ENCODE results near the gene PJA1. TPM values are rescaled to one million over a fixed set of nuclear protein-coding genes. Genes with fewer than 3 reads are reported as not detected.
A peak's percentile ranks its signal among the peaks of the same experiment; 100 is the strongest.

Gene PJA1
- total RNA-seq, 6 experiments from 2014 or later: 3.9 to 10.4 (median 6.7) TPM

DNA sequence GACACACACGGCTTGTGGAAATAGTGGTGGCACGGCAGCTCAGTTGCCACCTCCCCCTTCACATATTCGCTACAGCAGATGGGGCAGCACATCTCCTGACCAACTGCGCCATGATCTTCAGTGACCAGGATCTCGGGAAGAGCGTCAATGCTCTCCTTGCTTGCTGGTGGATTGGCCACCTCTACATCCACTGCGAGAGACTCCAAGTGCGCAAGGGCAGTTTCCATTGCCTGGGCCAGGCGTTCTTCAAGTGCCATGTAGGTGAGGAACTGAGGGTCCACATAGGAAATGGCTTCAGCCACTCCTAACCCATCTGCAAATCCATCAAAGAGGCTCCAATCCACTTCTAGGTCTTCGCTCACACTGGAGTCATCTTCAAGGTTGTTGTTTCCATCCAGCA, 3.9 kb downstream of the PJA1 start:
- no peak for ATAC-seq
- WGBS (ENCODE audit: insufficient coverage, low coverage, low lambda C conversion rate, missing lambda C conversion rate): 91% methylated on average over 7 of the region's 10 CpGs
- no peaks in the 10 kb centered on the region for H3K9me3 ChIP-seq
- H3K27ac ChIP-seq: no peak overlapping the region
- no peak overlapping the region for H3K4me3 ChIP-seq
- H3K36me3 ChIP-seq: no peaks in the 10 kb centered on the region
- TF ChIP-seq, protein P1, sequence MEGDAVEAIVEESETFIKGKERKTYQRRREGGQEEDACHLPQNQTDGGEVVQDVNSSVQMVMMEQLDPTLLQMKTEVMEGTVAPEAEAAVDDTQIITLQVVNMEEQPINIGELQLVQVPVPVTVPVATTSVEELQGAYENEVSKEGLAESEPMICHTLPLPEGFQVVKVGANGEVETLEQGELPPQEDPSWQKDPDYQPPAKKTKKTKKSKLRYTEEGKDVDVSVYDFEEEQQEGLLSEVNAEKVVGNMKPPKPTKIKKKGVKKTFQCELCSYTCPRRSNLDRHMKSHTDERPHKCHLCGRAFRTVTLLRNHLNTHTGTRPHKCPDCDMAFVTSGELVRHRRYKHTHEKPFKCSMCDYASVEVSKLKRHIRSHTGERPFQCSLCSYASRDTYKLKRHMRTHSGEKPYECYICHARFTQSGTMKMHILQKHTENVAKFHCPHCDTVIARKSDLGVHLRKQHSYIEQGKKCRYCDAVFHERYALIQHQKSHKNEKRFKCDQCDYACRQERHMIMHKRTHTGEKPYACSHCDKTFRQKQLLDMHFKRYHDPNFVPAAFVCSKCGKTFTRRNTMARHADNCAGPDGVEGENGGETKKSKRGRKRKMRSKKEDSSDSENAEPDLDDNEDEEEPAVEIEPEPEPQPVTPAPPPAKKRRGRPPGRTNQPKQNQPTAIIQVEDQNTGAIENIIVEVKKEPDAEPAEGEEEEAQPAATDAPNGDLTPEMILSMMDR (IDR thresholded peaks at IDR 0.05): no peak
- TF ChIP-seq POLR2A (IDR thresholded peaks at IDR 0.05): no peak
- no peaks in the 10 kb centered on the region for H3K27me3 ChIP-seq
- no peak for DNase-seq
- intact Hi-C loops (cut with DNase I): no loop called here
- no peaks in the 10 kb centered on the region for H3K4me1 ChIP-seq

GRCh38 chrX:69158166-69158980, 6.9 kb downstream of the PJA1 start:
- Histone ChIP-seq H3K4me1 (no peaks in the 10 kb centered on the region), H3K27ac (no peak overlapping the region), H3K9me3 (no peaks in the 10 kb centered on the region), H3K36me3 (no peaks in the 10 kb centered on the region), H3K27me3 (no peaks in the 10 kb centered on the region), H3K4me3 (no peak overlapping the region)
- TF ChIP-seq, protein P1 (IDR thresholded peaks at IDR 0.05): peak; percentile 22 to 43 (median 38)
- no peak for TF ChIP-seq POLR2A (IDR thresholded peaks at IDR 0.05)
- ATAC-seq (peak; percentile 58 to 79 (median 63)), DNase-seq (peak in 2 of 3 donors; percentile 43 to 45)
- 30% methylated on average over 5 of the region's 13 CpGs for WGBS (ENCODE audit: insufficient coverage, low coverage, low lambda C conversion rate, missing lambda C conversion rate)
- intact Hi-C loops (cut with DNase I): no loop called here

- intact Hi-C loops (cut with DNase I): no loop called here
- H3K27me3 ChIP-seq: no peaks in the 10 kb centered on the region
- H3K36me3 ChIP-seq: no peaks in the 10 kb centered on the region
- H3K4me3 ChIP-seq: no peak overlapping the region
- no peaks in the 10 kb centered on the region for H3K9me3 ChIP-seq
- H3K4me1 ChIP-seq: no peaks in the 10 kb centered on the region
- no peak overlapping the region for H3K27ac ChIP-seq
- no peak for TF ChIP-seq POLR2A (IDR thresholded peaks at IDR 0.05)
- TF ChIP-seq, protein P1 (IDR thresholded peaks at IDR 0.05): no peak
- 67% methylated on average over 3 of the region's 5 CpGs for WGBS (ENCODE audit: insufficient coverage, low coverage, low lambda C conversion rate, missing lambda C conversion rate)
- DNase-seq (no peak), ATAC-seq (no peak)
Observed at GRCh38 chrX:69156638-69157037, 8.6 kb downstream of the PJA1 start.

DNA sequence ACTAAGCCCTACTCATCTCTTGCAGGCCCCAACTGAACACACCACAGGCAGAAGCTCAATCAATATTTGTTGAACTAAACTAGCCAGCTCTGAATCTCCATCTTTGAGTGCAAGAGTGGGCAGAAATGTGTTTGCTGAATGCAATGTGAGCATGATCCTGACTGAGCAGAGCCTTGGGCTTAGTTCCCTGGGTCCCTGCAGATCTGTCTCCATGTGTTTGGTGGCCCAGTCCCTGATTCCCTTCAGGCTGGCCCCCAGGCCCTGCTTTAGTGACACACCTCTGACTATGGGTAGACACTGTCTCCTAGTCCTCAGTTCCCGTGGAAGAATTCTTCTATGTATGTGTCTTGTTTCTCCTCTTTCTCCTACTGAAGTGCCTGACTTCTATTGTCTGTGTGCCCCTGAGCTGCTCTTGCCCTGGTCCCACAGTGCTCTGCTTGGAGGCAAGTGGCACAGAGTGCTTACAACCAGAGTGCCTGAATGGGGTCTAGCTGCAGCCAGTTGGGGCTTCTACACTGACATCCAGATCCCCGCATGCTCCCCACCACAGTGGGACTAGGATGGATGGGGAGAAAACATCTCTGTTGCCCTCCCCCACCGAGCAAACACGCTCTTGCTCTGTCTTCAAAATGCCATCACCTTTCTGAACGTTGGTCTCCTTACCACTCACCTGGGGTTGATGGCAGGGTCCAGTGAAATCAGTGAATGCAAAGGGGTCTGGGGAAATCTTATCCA, 9.3 kb downstream of the PJA1 start:
- no peaks in the 10 kb centered on the region for H3K9me3 ChIP-seq
- intact Hi-C loops (cut with DNase I): no loop called here
- DNase-seq: no peak

More for the DNA sequence above, 9.3 kb downstream of the PJA1 start:
- no peaks in the 10 kb centered on the region for H3K27me3 ChIP-seq
- H3K4me3 ChIP-seq: no peak overlapping the region
- no peaks in the 10 kb centered on the region for H3K4me1 ChIP-seq
- TF ChIP-seq, protein P1 (IDR thresholded peaks at IDR 0.05): no peak
- no peak for TF ChIP-seq POLR2A (IDR thresholded peaks at IDR 0.05)
- no peak for ATAC-seq
- no peaks in the 10 kb centered on the region for H3K36me3 ChIP-seq
- WGBS (ENCODE audit: insufficient coverage, low coverage, low lambda C conversion rate, missing lambda C conversion rate): 60% methylated on average over 5 of the region's 5 CpGs
- no peak overlapping the region for H3K27ac ChIP-seq

Measured in right lobe of liver (tissue), 6 donors.